ENCODE measurements around the gene PRKAG2.
"Not testable (repeated sequence)": the region's sequence is repeated elsewhere in the genome, so short reads cannot be mapped to it uniquely, and the experiment has no call there.

PRKAG2 gene

GRCh38 chr7:151590850-151591771 lies 285.8 kb downstream of the PRKAG2 start:
- Histone ChIP-seq H3K36me3 (ENCODE audit: control insufficient read depth, insufficient read depth, low read length) (peaks cover 9% of the 10 kb centered on the region), H3K4me1 (ENCODE audit: control insufficient read depth, insufficient read depth, low read length, poor library complexity, severe bottlenecking) (no peaks in the 10 kb centered on the region), H3K27ac (ENCODE audit: low read depth, low read length, severe bottlenecking) (no peak overlapping the region), H3K9me3 (ENCODE audit: control insufficient read depth, low read length) (no peaks in the 10 kb centered on the region), H3K4me3 (ENCODE audit: extremely low read depth, insufficient read depth, low read length, poor library complexity, severe bottlenecking) (no peak overlapping the region)
- WGBS, 2 experiments (ENCODE audit: insufficient coverage in 2 of 2), result 91 to 94% methylated on average over 13 to 18 of the region's 19 CpGs

GRCh38 chr7:151590071-151590849 lies 286.7 kb downstream of the PRKAG2 start:
- Histone ChIP-seq H3K4me3 (ENCODE audit: extremely low read depth, insufficient read depth, low read length, poor library complexity, severe bottlenecking) (no peak overlapping the region), H3K9me3 (ENCODE audit: control insufficient read depth, low read length) (no peaks in the 10 kb centered on the region), H3K27ac (ENCODE audit: low read depth, low read length, severe bottlenecking) (no peak overlapping the region), H3K36me3 (ENCODE audit: control insufficient read depth, insufficient read depth, low read length) (peaks cover 13% of the 10 kb centered on the region), H3K4me1 (ENCODE audit: control insufficient read depth, insufficient read depth, low read length, poor library complexity, severe bottlenecking) (no peaks in the 10 kb centered on the region)
- WGBS, 2 experiments (ENCODE audit: insufficient coverage in 2 of 2), result 82 to 89% methylated on average over 10 to 12 of the region's 13 CpGs

GRCh38 chr7:151588982-151589381 lies 287.9 kb downstream of the PRKAG2 start:
- WGBS, 2 experiments (ENCODE audit: insufficient coverage in 2 of 2), result 96 to 99% methylated on average over 9 of the region's 9 CpGs
- no peak overlapping the region for H3K4me3 ChIP-seq (ENCODE audit: extremely low read depth, insufficient read depth, low read length, poor library complexity, severe bottlenecking)

GRCh38 chr7:151586531-151587260 lies 290.2 kb downstream of the PRKAG2 start:
- Histone ChIP-seq H3K4me3 (ENCODE audit: extremely low read depth, insufficient read depth, low read length, poor library complexity, severe bottlenecking) (no peak overlapping the region), H3K4me1 (ENCODE audit: control insufficient read depth, insufficient read depth, low read length, poor library complexity, severe bottlenecking) (no peaks in the 10 kb centered on the region), H3K36me3 (ENCODE audit: control insufficient read depth, insufficient read depth, low read length) (peaks cover 16% of the 10 kb centered on the region), H3K9me3 (ENCODE audit: control insufficient read depth, low read length) (no peaks in the 10 kb centered on the region), H3K27ac (ENCODE audit: low read depth, low read length, severe bottlenecking) (no peak overlapping the region)
- WGBS, 2 experiments (ENCODE audit: insufficient coverage in 2 of 2), result 90 to 95% methylated on average over 12 to 14 of the region's 14 CpGs

More at GRCh38 chr7:151588982-151589381, 287.9 kb downstream of the PRKAG2 start:
- Histone ChIP-seq H3K27ac (ENCODE audit: low read depth, low read length, severe bottlenecking) (no peak overlapping the region), H3K36me3 (ENCODE audit: control insufficient read depth, insufficient read depth, low read length) (peaks cover 13% of the 10 kb centered on the region), H3K9me3 (ENCODE audit: control insufficient read depth, low read length) (no peaks in the 10 kb centered on the region), H3K4me1 (ENCODE audit: control insufficient read depth, insufficient read depth, low read length, poor library complexity, severe bottlenecking) (no peaks in the 10 kb centered on the region)

GRCh38 chr7:151585744-151586393 lies 291.0 kb downstream of the PRKAG2 start:
- Histone ChIP-seq H3K4me1 (ENCODE audit: control insufficient read depth, insufficient read depth, low read length, poor library complexity, severe bottlenecking) (no peaks in the 10 kb centered on the region), H3K4me3 (ENCODE audit: extremely low read depth, insufficient read depth, low read length, poor library complexity, severe bottlenecking) (no peak overlapping the region), H3K27ac (ENCODE audit: low read depth, low read length, severe bottlenecking) (no peak overlapping the region), H3K36me3 (ENCODE audit: control insufficient read depth, insufficient read depth, low read length) (peaks cover 16% of the 10 kb centered on the region), H3K9me3 (ENCODE audit: control insufficient read depth, low read length) (no peaks in the 10 kb centered on the region)
- 89 to 92% methylated on average over 11 to 16 of the region's 18 CpGs for WGBS, 2 experiments (ENCODE audit: insufficient coverage in 2 of 2)

- H3K4me1 ChIP-seq (ENCODE audit: control insufficient read depth, insufficient read depth, low read length, poor library complexity, severe bottlenecking), result no peaks in the 10 kb centered on the region
- peaks cover 12% of the 10 kb centered on the region for H3K9me3 ChIP-seq (ENCODE audit: control insufficient read depth, low read length)
- peaks cover 13% of the 10 kb centered on the region for H3K36me3 ChIP-seq (ENCODE audit: control insufficient read depth, insufficient read depth, low read length)
- H3K4me3 ChIP-seq (ENCODE audit: extremely low read depth, insufficient read depth, low read length, poor library complexity, severe bottlenecking), result no peak overlapping the region
- WGBS, 2 experiments (ENCODE audit: insufficient coverage in 2 of 2), result 91 to 93% methylated on average over 5 to 6 of the region's 8 CpGs
- H3K27ac ChIP-seq (ENCODE audit: low read depth, low read length, severe bottlenecking), result no peak overlapping the region
These were observed 295.2 kb downstream of the PRKAG2 start for GRCh38 chr7:151581741-151582140.

- Histone ChIP-seq H3K36me3 (ENCODE audit: control insufficient read depth, insufficient read depth, low read length) (peaks cover 3% of the 10 kb centered on the region), H3K9me3 (ENCODE audit: control insufficient read depth, low read length) (peaks cover 12% of the 10 kb centered on the region), H3K4me3 (ENCODE audit: extremely low read depth, insufficient read depth, low read length, poor library complexity, severe bottlenecking) (no peak overlapping the region), H3K4me1 (ENCODE audit: control insufficient read depth, insufficient read depth, low read length, poor library complexity, severe bottlenecking) (no peaks in the 10 kb centered on the region), H3K27ac (ENCODE audit: low read depth, low read length, severe bottlenecking) (no peak overlapping the region)
- WGBS, 2 experiments (ENCODE audit: insufficient coverage in 2 of 2), result 88 to 90% methylated on average over 1 to 2 of the region's 2 CpGs
These were observed 297.3 kb downstream of the PRKAG2 start for GRCh38 chr7:151579644-151580043.

- Histone ChIP-seq H3K4me3 (ENCODE audit: extremely low read depth, insufficient read depth, low read length, poor library complexity, severe bottlenecking) (no peak overlapping the region), H3K36me3 (ENCODE audit: control insufficient read depth, insufficient read depth, low read length) (no peaks in the 10 kb centered on the region), H3K27ac (ENCODE audit: low read depth, low read length, severe bottlenecking) (no peak overlapping the region), H3K9me3 (ENCODE audit: control insufficient read depth, low read length) (peaks cover 12% of the 10 kb centered on the region), H3K4me1 (ENCODE audit: control insufficient read depth, insufficient read depth, low read length, poor library complexity, severe bottlenecking) (no peaks in the 10 kb centered on the region)
- 97 to 100% methylated on average over 5 to 6 of the region's 7 CpGs for WGBS, 2 experiments (ENCODE audit: insufficient coverage in 2 of 2)
These were observed 301.5 kb downstream of the PRKAG2 start for GRCh38 chr7:151575410-151575809.

GRCh38 chr7:151573046-151573445 lies 303.9 kb downstream of the PRKAG2 start:
- 93 to 94% methylated on average over 3 of the region's 3 CpGs for WGBS, 2 experiments (ENCODE audit: insufficient coverage in 2 of 2)
- H3K27ac ChIP-seq (ENCODE audit: low read depth, low read length, severe bottlenecking), result not testable (repeated sequence)

GRCh38 chr7:151572136-151572535 lies 304.8 kb downstream of the PRKAG2 start:
- no peak overlapping the region for H3K27ac ChIP-seq (ENCODE audit: low read depth, low read length, severe bottlenecking)
- 80 to 100% methylated on average over 1 to 2 of the region's 2 CpGs for WGBS, 2 experiments (ENCODE audit: insufficient coverage in 2 of 2)
- peaks cover 6% of the 10 kb centered on the region for H3K36me3 ChIP-seq (ENCODE audit: control insufficient read depth, insufficient read depth, low read length)
- no peak overlapping the region for H3K4me3 ChIP-seq (ENCODE audit: extremely low read depth, insufficient read depth, low read length, poor library complexity, severe bottlenecking)
- H3K9me3 ChIP-seq (ENCODE audit: control insufficient read depth, low read length), result no peaks in the 10 kb centered on the region
- H3K4me1 ChIP-seq (ENCODE audit: control insufficient read depth, insufficient read depth, low read length, poor library complexity, severe bottlenecking), result no peaks in the 10 kb centered on the region

More at GRCh38 chr7:151573046-151573445, 303.9 kb downstream of the PRKAG2 start:
- H3K4me1 ChIP-seq (ENCODE audit: control insufficient read depth, insufficient read depth, low read length, poor library complexity, severe bottlenecking); H3K4me3 ChIP-seq (ENCODE audit: extremely low read depth, insufficient read depth, low read length, poor library complexity, severe bottlenecking); H3K36me3 ChIP-seq (ENCODE audit: control insufficient read depth, insufficient read depth, low read length); H3K9me3 ChIP-seq (ENCODE audit: control insufficient read depth, low read length): not testable (repeated sequence)
